Stimulated activated CD4-positive, alpha-beta T cell treated with anti-CD3 and anti-CD28 coated beads, Interleukin-4, amount 100 ng/mL, for 4 hours (primary cell): ENCODE results near the gene MYBPH.

Source experiments
- DNase-seq, 2 experiments: peaks; one replicate each; pipeline ENCODE4 v3.0.0-alpha.2; 2020

MYBPH gene

GRCh38 chr1:203146537-203146936, 29.1 kb downstream of the MYBPH start:
- no peak for DNase-seq

GRCh38 chr1:203146042-203146369, 29.6 kb downstream of the MYBPH start:
- DNase-seq: no peak

- DNase-seq: no peak
These were observed 30.1 kb downstream of the MYBPH start for GRCh38 chr1:203145321-203146041.

- DNase-seq: no peak
These were observed 31.0 kb downstream of the MYBPH start for GRCh38 chr1:203144661-203145060.

- DNase-seq: no peak
These were observed 32.0 kb downstream of the MYBPH start for GRCh38 chr1:203143641-203144040.

- no peak for DNase-seq
These were observed 32.8 kb downstream of the MYBPH start for GRCh38 chr1:203142684-203143408.

GRCh38 chr1:203142124-203142523, 33.5 kb downstream of the MYBPH start:
- no peak for DNase-seq

GRCh38 chr1:203140743-203141520, 34.7 kb downstream of the MYBPH start:
- no peak for DNase-seq

GRCh38 chr1:203139976-203140475, 35.6 kb downstream of the MYBPH start:
- no peak for DNase-seq

- no peak for DNase-seq
These were observed 37.6 kb downstream of the MYBPH start for GRCh38 chr1:203138066-203138465.

- no peak for DNase-seq
These were observed 38.3 kb downstream of the MYBPH start for GRCh38 chr1:203137324-203137723.

GRCh38 chr1:203136409-203137042, 39.1 kb downstream of the MYBPH start:
- DNase-seq: no peak

GRCh38 chr1:203135636-203136305, 39.9 kb downstream of the MYBPH start:
- DNase-seq: no peak

GRCh38 chr1:203133970-203134725, 41.5 kb downstream of the MYBPH start:
- DNase-seq: no peak

- no peak for DNase-seq
These were observed 44.0 kb downstream of the MYBPH start for GRCh38 chr1:203131548-203132200.

GRCh38 chr1:203130358-203130985, 45.2 kb downstream of the MYBPH start:
- no peak for DNase-seq

- DNase-seq: no peak
These were observed 46.0 kb downstream of the MYBPH start for GRCh38 chr1:203129501-203130231.

GRCh38 chr1:203128716-203129500, 46.7 kb downstream of the MYBPH start:
- DNase-seq: no peak

- no peak for DNase-seq
These were observed 47.3 kb downstream of the MYBPH start for GRCh38 chr1:203128431-203128715.
